Transverse colon (tissue), 4 donors: ENCODE data around the gene ASB8. TPM values are rescaled to one million over a fixed set of nuclear protein-coding genes. Genes with fewer than 3 reads are reported as not detected.

Experiments used
- DNase-seq: peaks from one replicate; pipeline ENCODE4 v3.0.0-alpha.2; 2019
- H3K27ac ChIP-seq, 4 donors: fragments of 200-600 bp; sonication (generic); 2 replicates each; pipeline ENCODE4 v1.5.1; 2016 to 2018; ENCODE audit warnings: inconsistent platforms in 4 of 4
- H3K27me3 ChIP-seq: fragments of 200-600 bp; sonication (generic); 2 replicates; pipeline ENCODE4 v1.5.1; 2017; ENCODE audit warnings: inconsistent platforms
- H3K36me3 ChIP-seq, 4 donors: fragments of 200-600 bp; sonication (generic); 2 replicates each; pipeline ENCODE4 v1.5.1; 2017 to 2019; ENCODE audit warnings: inconsistent platforms in 4 of 4
- H3K4me1 ChIP-seq, 4 donors: fragments of 200-600 bp; sonication (generic); 2 replicates each; pipeline ENCODE4 v1.5.1; 2017 to 2020; ENCODE audit warnings: inconsistent platforms in 4 of 4
- H3K4me3 ChIP-seq, 4 donors: fragments of 200-600 bp; sonication (generic); 1 replicate in 1 of 4; 2 replicates in 3 of 4; pipeline versions ENCODE4 v1.5.1 to v1.6.1; 2017 to 2019; ENCODE audit warnings: inconsistent platforms in 4 of 4
- H3K9me3 ChIP-seq, 2 donors: fragments of 200-600 bp; sonication (generic); 2 replicates each; pipeline ENCODE4 v1.5.1; 2017 to 2019; ENCODE audit warnings: inconsistent platforms in 2 of 2
- EP300 ChIP-seq: sonication (generic); formaldehyde crosslinking; IDR thresholded peaks from one replicate; pipeline ENCODE4 v1.6.1; 2017; ENCODE audit warnings: antibody characterized with exemption, low read depth
- POLR2A ChIP-seq: fragments of 450-650 bp; IDR thresholded peaks from one replicate; pipeline ENCODE4 v1.6.1; 2016; ENCODE audit warnings: antibody characterized with exemption, mild to moderate bottlenecking, moderate library complexity
- POLR2AphosphoS5 ChIP-seq, 3 donors: sonication (generic); formaldehyde crosslinking; IDR thresholded peaks; one replicate each; pipeline ENCODE4 v1.6.1; 2016; ENCODE audit warnings: antibody characterized with exemption in 3 of 3
- WGBS, 2 donors: methylation state at CpG; one replicate each; pipeline ENCODE4 v1.1.5; 2018; ENCODE audit warnings: low coverage in 1 of 2; 5-methylcytosine and 5-hydroxymethylcytosine counted together
- in situ Hi-C, 4 donors: fragments of 200-750 bp; cut with MboI; loops; one replicate each; pipeline versions ENCODE4 v1.15.0 to v1.15.1; 2017; ENCODE audit warnings: low sequenced_read_pairs in 3 of 4, low pct_ligation_motif_present in 1 of 4, low pct_unique_long_range_greater_than_20kb in 1 of 4
- intact Hi-C: fragments of 100-400 bp; cut with DNase I; formaldehyde crosslinking; loops from one replicate; pipeline ENCODE4 v1.15.1; 2023; ENCODE audit warnings: low total_unique reads
- total RNA-seq, 4 donors: library from RNA; depleted of rRNA; stranded (reverse); fragments of >200 nt; gene quantifications; one replicate each; pipeline ENCODE4 v1.1.0, GENCODE V29; 2016
- TF ChIP-seq, protein P1 (sequence below), 5 experiments: fragments of 200-600 bp in 3 of 5; fragments of 450-650 bp in 2 of 5; sonication (generic) in 3 of 5; IDR thresholded peaks; 1 replicate in 2 of 5; 2 replicates in 3 of 5; pipeline ENCODE4 v1.5.1; 2016 to 2017; ENCODE audit warnings: antibody characterized with exemption in 5 of 5, inconsistent platforms in 3 of 5, mild to moderate bottlenecking in 2 of 5, moderate library complexity in 1 of 5

The ASB8 gene
- total RNA-seq, 4 donors from 2014 or later = 13.3 to 39.0 (median 23.3) TPM

DNA sequence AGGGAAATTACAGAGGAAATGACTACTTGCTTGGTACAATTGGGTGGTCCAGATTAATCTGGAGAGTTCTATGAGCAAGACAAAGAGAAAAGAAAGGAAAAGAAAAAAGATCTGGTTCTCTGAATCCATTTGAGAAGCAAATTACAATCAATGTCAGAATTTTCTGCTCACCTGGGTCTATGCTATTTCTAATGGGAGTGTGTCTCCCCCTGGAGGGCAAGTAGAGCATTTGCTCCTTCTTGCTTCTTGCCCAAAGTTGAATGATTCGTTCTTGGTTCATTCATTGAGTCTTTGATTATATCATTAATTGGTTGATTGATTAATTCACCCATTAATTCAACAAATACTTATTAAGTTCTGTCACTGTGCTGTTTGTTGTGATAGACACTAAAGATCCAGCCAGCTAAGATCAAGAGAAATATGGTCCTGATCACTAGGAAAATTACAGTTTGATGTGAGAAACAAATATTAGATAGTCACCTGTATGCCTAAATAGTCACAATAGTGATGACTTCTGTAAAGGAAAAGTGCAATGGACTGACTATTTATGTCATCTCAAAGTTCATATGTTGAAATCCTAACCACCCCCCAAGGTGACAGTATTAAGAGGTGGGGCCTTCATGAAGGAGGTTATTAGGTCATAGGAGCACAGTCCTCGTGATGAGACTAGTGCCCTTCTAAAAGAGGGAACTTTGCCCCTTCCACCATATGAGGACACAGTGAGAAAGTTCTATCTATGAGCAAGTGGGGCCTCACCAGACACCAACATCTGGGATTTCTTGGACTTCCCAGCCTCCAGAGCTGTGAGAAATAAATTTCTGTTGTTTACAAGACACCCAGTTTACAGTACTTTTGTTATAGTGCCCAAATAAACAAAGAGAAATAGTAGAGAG is 8.0 kb upstream of the ASB8 start:
- Histone ChIP-seq H3K9me3 (no peaks in the 10 kb centered on the region), H3K36me3 (no peaks in the 10 kb centered on the region), H3K27me3 (no peaks in the 10 kb centered on the region), H3K4me3 (no peak overlapping the region), H3K4me1 (no peaks in the 10 kb centered on the region), H3K27ac (no peak overlapping the region)
- intact Hi-C loops (no loop called here), in situ Hi-C loops (loop anchor here (10.0 to 25.0 kb wide), 4 partner anchors 61 to 303 kb away; partner anchors contain the start of genes TMEM106C (in 3 of the 4) and SENP1 (in 1 of the 4))
- TF ChIP-seq, protein P1, sequence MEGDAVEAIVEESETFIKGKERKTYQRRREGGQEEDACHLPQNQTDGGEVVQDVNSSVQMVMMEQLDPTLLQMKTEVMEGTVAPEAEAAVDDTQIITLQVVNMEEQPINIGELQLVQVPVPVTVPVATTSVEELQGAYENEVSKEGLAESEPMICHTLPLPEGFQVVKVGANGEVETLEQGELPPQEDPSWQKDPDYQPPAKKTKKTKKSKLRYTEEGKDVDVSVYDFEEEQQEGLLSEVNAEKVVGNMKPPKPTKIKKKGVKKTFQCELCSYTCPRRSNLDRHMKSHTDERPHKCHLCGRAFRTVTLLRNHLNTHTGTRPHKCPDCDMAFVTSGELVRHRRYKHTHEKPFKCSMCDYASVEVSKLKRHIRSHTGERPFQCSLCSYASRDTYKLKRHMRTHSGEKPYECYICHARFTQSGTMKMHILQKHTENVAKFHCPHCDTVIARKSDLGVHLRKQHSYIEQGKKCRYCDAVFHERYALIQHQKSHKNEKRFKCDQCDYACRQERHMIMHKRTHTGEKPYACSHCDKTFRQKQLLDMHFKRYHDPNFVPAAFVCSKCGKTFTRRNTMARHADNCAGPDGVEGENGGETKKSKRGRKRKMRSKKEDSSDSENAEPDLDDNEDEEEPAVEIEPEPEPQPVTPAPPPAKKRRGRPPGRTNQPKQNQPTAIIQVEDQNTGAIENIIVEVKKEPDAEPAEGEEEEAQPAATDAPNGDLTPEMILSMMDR (IDR thresholded peaks at IDR 0.05) = peak; percentile 83 to 94 (median 88)
- no peak for TF ChIP-seq EP300
- TF ChIP-seq POLR2AphosphoS5 (IDR thresholded peaks at IDR 0.05) = no peak
- 0 to 9% methylated on average over 1 to 2 of the region's 2 CpGs for WGBS, 2 donors
- DNase-seq = no peak

DNA sequence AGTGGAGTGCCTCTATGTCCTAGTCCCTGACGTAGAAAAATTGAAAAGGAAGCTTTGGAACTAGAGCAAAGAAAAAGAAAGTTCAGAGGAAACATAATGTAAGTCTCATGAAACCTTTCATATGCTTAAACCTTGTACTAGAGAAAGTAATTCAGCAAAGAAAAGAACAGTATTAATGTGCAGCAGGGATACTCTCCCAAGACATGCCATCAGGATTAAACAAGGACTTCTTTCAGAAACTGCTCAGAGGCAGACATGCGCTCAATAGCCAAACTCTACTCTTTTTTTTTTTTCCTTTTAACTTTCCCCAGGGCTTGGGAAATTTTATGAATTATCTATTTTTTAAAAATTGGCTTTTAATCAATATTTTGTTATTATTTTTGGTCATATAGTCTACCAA is 7.1 kb upstream of the ASB8 start:
- no peaks in the 10 kb centered on the region for H3K9me3 ChIP-seq
- no peak overlapping the region for H3K4me3 ChIP-seq
- no peaks in the 10 kb centered on the region for H3K27me3 ChIP-seq
- no peak overlapping the region for H3K27ac ChIP-seq
- DNase-seq = no peak
- TF ChIP-seq EP300 = no peak
- no peaks in the 10 kb centered on the region for H3K4me1 ChIP-seq
- intact Hi-C loops = no loop called here
- in situ Hi-C loops = loop anchor here (10.0 to 25.0 kb wide), 4 partner anchors 60 to 302 kb away; partner anchors contain the start of genes TMEM106C (in 3 of the 4) and SENP1 (in 1 of the 4)
- no peaks in the 10 kb centered on the region for H3K36me3 ChIP-seq
- 78 to 86% methylated on average over 2 of the region's 2 CpGs for WGBS, 2 donors

DNA sequence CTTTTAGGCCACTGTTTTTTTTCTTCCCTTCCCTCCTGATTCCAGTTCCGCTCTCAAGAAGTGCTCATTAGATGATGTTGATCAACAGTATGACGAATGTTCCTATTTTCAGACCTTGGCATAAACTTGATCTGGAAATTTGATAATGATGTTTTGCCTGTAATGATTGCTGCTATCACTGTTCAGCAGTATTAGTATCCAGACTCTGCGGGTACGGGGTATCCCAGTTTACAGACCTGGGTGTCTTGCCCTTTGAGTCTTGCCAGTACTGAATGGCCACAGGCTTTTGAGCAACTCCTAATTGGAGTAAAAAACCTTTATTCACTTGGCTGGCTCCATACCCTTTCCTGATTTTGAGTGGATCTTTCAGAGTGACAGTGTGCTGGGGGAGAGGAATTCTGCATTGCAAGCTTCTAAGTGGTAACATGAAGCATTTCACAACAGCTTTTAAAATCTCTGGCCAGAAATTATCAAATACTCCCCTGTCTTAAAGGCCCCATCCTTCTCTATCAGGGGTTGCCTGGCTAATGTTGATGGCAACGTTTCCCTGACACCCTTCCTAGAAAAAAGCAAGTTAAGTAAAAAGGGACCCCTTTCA is 5.9 kb upstream of the ASB8 start:
- H3K4me1 ChIP-seq = no peaks in the 10 kb centered on the region
- no peak overlapping the region for H3K27ac ChIP-seq
- no peaks in the 10 kb centered on the region for H3K27me3 ChIP-seq
- H3K9me3 ChIP-seq = no peaks in the 10 kb centered on the region
- in situ Hi-C loops = loop anchor here (10.0 to 25.0 kb wide), 4 partner anchors 58 to 301 kb away; partner anchors contain the start of genes TMEM106C (in 3 of the 4) and SENP1 (in 1 of the 4)
- H3K4me3 ChIP-seq = no peak overlapping the region
- DNase-seq = no peak
- no peak for TF ChIP-seq POLR2AphosphoS5 (IDR thresholded peaks at IDR 0.05)
- TF ChIP-seq, protein P1 (IDR thresholded peaks at IDR 0.05) = no peak
- TF ChIP-seq EP300 = no peak
- 59 to 69% methylated on average over 3 to 5 of the region's 5 CpGs for WGBS, 2 donors
- H3K36me3 ChIP-seq = no peaks in the 10 kb centered on the region
- intact Hi-C loops = no loop called here

DNA sequence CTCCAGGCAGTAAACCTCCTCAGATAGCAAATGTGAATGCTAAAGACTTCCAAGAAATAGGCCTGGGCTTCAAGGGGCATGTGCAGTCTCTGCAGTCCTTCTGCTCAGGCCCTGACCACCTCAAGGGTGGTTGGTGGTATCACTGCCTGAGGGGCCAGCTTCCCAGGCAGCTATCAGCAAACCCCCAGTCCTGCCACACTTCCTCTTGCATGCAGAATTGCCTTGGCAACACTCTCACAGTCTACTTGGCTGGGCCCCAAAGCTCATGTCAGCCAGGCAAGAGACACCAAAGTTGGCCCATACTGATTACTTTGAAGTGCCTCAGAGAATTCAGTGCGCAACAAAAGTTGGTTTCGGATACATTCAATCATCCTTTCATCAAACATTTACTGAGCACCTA is 3.5 kb upstream of the ASB8 start:
- Histone ChIP-seq H3K4me3 (no peak overlapping the region), H3K4me1 (peaks cover 4 to 12% (median 8%) of the 10 kb centered on the region in 4 donors), H3K27me3 (no peaks in the 10 kb centered on the region), H3K36me3 (no peaks in the 10 kb centered on the region), H3K9me3 (no peaks in the 10 kb centered on the region), H3K27ac (no peak overlapping the region)
- no peak for TF ChIP-seq EP300
- TF ChIP-seq POLR2A = no peak
- TF ChIP-seq, protein P1 (IDR thresholded peaks at IDR 0.05) = no peak
- no peak for TF ChIP-seq POLR2AphosphoS5 (IDR thresholded peaks at IDR 0.05)
- intact Hi-C loops (no loop called here), in situ Hi-C loops (loop anchor here (10.0 to 25.0 kb wide), 4 partner anchors 56 to 299 kb away; partner anchors contain the start of genes TMEM106C (in 3 of the 4) and SENP1 (in 1 of the 4))
- 77 to 83% methylated on average over 1 to 2 of the region's 2 CpGs for WGBS, 2 donors
- no peak for DNase-seq
